Sciatic nerve (tissue), 2 donors: ENCODE measurements around the gene CALHM3. TPM values are rescaled to one million over a fixed set of nuclear protein-coding genes. Genes with fewer than 3 reads are reported as not detected.
"Not testable (repeated sequence)": the region's sequence is repeated elsewhere in the genome, so short reads cannot be mapped to it uniquely, and the experiment has no call there.

ENCODE experiments used
- ATAC-seq: fragments of 200-7000 bp; cut with Tn5 transposase; one replicate; pipeline ENCODE4 v1.9.1; 2020; ENCODE audit warnings: mild to moderate bottlenecking, moderate library complexity
- DNase-seq: peaks from one replicate; pipeline ENCODE4 v3.0.0-alpha.2; 2020; ENCODE audit warnings: low spot score
- intact Hi-C: fragments of 100-400 bp; cut with DNase I; formaldehyde crosslinking; loops from one replicate; pipeline ENCODE4 v1.14.2; 2022
- total RNA-seq: library from RNA; stranded (reverse); fragmentation: NEBNext Ultra II Directional; extraction: Animal tissue kit (Norgen Biotek cat#: 25700); gene quantifications from one replicate; pipeline ENCODE4 v1.2.1, GENCODE V29; 2021
- donor health status: DM: no; HTN: no; CAD: no.
- donor health status: DM: no; HTN: no; CAD: no.

Gene CALHM3
- not detected for total RNA-seq

- DNase-seq (no peak), ATAC-seq (no peak)
- intact Hi-C loops, result no loop called here
These were observed at the start of gene CALHM3 for GRCh38 chr10:103479135-103479534. TSS of gene CALHM3 (minus strand) at chr10:103479240. CDS start at chr10:103479032, 208 bp downstream.

- intact Hi-C loops, result no loop called here
- no peak for DNase-seq
- ATAC-seq, result no peak
These were observed 49.5 kb upstream of the CALHM3 start for GRCh38 chr10:103528549-103528948.

GRCh38 chr10:103527476-103527875 is 48.4 kb upstream of the CALHM3 start:
- DNase-seq, intact Hi-C loops, ATAC-seq: not testable (repeated sequence)

GRCh38 chr10:103525901-103526300 is 46.9 kb upstream of the CALHM3 start:
- DNase-seq (no peak), ATAC-seq (no peak)
- intact Hi-C loops, result no loop called here

DNA sequence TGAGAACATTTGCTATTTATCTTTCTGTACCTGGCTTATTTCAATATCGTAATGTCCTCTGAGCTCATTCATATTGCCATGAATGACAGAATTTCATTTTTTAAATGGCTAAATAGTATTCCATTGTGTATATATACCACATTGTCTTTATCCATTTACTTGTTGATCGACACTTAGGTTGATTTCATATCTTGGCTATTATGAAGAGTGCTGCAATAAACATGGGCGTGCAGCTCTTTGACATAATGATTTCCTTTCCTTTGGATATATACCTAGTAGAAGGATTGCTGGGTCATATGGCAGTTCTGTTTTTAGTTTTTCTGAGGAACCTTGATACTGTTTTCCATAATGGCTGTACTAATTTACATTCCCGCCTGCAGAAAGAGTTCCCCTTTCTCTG is 44.6 kb upstream of the CALHM3 start:
- intact Hi-C loops, result no loop called here
- DNase-seq (no peak), ATAC-seq (no peak)

GRCh38 chr10:103522006-103522405 is 43.0 kb upstream of the CALHM3 start:
- ATAC-seq, intact Hi-C loops, DNase-seq: not testable (repeated sequence)

DNA sequence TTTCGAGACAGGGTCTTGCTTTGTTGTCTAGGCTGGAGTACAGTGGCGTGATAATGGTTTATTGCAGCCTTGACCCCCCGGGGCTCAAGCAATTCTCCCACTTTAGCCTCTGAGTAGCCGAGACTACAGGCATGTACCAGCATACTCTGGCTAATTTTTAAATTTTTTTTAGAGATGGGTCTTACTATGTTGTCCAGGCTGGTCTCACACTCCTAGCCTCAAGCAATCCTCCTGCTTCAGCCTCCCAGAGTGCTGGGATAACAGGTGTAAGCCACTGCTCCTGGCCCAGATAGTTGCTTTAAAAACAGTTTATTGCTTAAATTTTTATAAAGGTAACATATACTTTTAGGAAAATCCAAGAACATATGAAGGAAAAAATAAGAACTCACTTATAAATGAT is 40.8 kb upstream of the CALHM3 start:
- intact Hi-C loops, result no loop called here
- no peak for DNase-seq
- ATAC-seq, result no peak

DNA sequence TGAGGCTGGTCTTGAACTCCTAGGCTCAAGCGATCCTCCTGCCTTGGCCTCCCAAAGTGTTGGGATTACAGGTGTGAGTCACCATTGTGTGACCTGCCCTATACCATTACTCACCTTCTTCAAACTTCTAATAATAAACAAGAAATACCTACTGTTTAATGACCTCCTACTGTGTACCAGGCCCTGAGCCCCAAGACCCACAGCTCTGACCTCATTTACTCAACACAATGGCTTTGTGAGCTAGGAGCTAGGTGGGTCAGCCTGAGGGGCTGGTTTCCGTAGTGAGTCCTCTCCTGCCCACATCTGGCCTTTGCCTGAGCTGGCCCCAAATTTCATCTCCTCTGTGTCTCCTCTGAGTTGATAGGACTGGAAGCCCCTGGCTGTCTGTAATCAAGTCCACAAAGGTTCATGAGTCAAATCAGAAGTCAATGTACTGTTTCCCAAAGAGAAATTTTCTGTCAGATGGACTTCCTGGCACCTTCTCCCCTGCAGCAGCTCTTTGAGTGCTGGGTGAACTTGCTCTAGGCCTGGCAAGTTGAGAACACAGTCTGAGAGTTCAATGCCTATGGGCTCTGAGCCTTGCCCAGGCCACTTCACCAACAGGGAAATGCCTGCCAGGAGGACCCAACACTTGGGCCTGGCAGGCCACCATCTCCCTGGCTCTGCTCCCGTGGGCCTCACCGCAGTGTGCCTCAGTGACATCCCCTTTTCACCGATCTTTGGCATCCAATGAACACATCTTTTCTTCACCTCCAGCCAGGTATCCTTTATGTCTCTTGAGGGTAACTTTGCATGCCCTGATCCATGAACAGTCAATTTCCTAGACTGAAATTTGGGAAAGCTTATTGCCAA is 38.4 kb upstream of the CALHM3 start:
- DNase-seq (no peak), ATAC-seq (no peak)
- intact Hi-C loops, result no loop called here

DNA sequence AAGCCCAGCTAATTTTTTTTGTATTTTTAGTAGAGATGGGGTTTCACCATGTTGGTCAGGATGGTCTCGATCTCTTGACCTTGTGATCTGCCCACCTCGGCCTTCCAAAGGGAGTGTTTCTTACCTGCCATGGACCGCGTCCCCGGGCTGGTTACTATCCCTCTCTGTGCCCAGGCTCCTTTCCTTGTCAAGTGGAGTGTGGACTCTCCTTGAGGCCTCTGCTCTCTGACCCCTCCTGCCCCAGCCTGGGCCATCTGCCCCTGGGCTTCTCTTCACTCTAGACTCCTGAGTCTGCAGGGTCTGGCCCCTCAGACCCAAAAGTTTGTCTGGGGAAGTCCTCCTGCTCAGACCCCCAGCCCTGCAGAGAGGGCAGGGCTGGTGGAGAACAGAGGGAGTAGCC is 35.2 kb upstream of the CALHM3 start:
- ATAC-seq (no peak), DNase-seq (no peak)
- intact Hi-C loops, result no loop called here

DNA sequence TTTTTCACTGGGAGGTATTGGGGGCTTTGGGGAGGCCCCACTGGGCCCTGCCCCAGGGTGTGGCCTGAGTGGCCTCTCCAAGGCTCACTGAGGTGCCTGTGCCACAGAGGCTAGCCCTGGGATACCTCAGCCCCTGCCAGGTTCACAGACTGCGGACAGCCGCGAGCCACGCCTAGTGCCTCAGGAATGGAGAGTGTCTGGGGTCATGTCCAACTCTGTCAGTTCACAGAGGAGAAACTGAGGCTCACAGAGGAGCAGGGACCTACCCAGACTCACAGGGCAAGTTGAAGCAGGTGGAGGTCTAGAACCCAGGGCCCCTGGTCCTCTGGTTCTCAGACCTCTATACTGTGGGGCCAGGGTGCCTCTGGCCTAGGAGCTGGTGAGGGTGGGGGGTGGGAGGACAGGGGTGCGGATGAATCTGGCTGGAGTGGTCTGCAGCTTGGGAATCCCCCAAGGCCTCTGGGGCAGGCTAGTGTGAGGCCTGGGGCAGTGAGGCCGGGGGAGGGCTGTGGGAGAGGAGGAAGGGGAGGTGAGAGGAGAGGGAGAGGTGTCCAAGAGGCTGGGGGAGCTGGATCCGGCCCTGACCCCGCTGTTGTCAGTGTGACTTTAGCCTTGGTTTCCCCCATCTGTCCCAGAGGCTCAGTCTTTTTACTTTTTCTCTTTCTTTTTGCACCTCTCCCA is 34.5 kb upstream of the CALHM3 start:
- ATAC-seq (no peak), DNase-seq (no peak)
- intact Hi-C loops, result no loop called here

- intact Hi-C loops, result no loop called here
- ATAC-seq (no peak), DNase-seq (no peak)
These were observed 33.7 kb upstream of the CALHM3 start for GRCh38 chr10:103512591-103513379.

- ATAC-seq, result no peak
- intact Hi-C loops, result no loop called here
These were observed 33.1 kb upstream of the CALHM3 start for GRCh38 chr10:103512166-103512565.

DNA sequence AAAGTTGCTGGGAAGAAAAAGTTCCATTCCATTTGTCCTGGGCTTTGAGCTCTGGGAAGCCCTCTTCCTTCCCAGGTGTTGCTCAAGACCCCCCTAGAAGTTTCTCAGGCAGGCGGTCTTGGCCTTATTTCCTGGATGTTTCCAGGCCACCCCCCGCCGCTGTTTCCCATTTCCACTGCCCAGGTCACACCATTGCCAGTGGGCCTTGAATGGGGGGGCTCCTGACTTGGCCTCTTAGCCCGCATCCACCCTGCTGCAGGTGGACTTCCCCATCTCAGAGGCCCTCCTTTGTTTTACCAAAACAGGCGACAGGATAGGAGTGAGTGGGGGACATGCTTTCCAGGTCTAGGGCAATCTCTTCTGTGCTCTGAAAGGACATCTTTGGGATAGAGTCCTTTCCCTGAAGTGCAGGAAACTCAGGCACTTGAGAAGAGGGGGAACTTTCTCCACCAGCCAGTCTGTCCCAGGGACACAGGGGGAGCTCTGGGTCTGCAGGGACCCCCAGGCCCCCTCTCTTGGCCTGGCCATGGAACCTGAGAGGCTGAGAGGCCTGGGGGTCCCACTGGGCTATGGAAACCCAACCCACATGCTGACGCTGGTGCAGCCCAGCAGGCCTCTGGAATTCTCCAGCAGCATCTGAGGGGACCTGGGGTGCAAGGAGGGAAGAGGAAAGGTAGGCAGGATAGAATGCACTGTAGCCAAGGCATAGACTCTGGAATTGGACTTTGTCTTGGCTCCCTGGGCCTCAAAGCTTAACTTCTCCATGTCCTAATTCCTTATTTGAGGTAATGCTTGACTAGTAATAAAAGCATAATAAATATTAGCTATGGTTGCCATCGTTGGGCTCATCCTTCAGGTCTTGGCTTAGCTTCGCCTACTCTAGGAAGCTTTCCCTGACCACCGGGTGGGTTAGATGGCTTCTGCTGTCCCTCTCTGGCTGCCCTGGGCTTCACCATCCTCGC is 32.0 kb upstream of the CALHM3 start:
- intact Hi-C loops, result no loop called here
- ATAC-seq (no peak), DNase-seq (no peak)

More at GRCh38 chr10:103512166-103512565, 33.1 kb upstream of the CALHM3 start:
- DNase-seq, result no peak

- DNase-seq, result no peak
- no peak for ATAC-seq
- intact Hi-C loops, result no loop called here
These were observed 31.1 kb upstream of the CALHM3 start for GRCh38 chr10:103510046-103510685.

GRCh38 chr10:103507235-103508191 is 28.5 kb upstream of the CALHM3 start:
- intact Hi-C loops, result no loop called here
- ATAC-seq, result no peak
- no peak for DNase-seq

- no peak for ATAC-seq
- intact Hi-C loops, result no loop called here
- DNase-seq, result no peak
These were observed 27.0 kb upstream of the CALHM3 start for GRCh38 chr10:103506061-103506460.

GRCh38 chr10:103504181-103504783 is 25.2 kb upstream of the CALHM3 start:
- DNase-seq, result no peak

More at GRCh38 chr10:103504181-103504783, 25.2 kb upstream of the CALHM3 start:
- ATAC-seq, result no peak
- intact Hi-C loops, result no loop called here
